Keratinocyte (primary cell): ENCODE data around the gene GFY. TPM values are rescaled to one million over a fixed set of nuclear protein-coding genes. Genes with fewer than 3 reads are reported as not detected.

Experiments used
- DNase-seq: peaks from one replicate; pipeline ENCODE4 v3.0.0-alpha.2; 2011; ENCODE audit warnings: low read depth, missing footprints, low spot score
- FAIRE-seq: peaks from 2 replicates; lab custom pipeline; 2011; peaks lifted over from hg19 to GRCh38; lab: Jason Lieb, UNC
- H2AFZ ChIP-seq: 2 replicates; pipeline ENCODE4 v1.6.0; 2012; ENCODE audit warnings: low read length, control low read depth, inconsistent platforms; ENCODE audit not compliant: control insufficient read depth
- H3K27ac ChIP-seq: 2 replicates; pipeline ENCODE4 v1.5.1; 2011; ENCODE audit warnings: low read length; ENCODE audit not compliant: control insufficient read depth, insufficient read depth
- H3K27me3 ChIP-seq: 3 replicates; pipeline ENCODE4 v1.6.0; 2011; ENCODE audit warnings: low read length; ENCODE audit not compliant: control insufficient read depth, insufficient read depth; ENCODE audit errors: extremely low read depth
- H3K36me3 ChIP-seq, 2 experiments: 2 replicates in 1 of 2; 3 replicates in 1 of 2; pipeline ENCODE4 v1.5.1; 2011; ENCODE audit warnings: low read length in 2 of 2, mild to moderate bottlenecking in 1 of 2; ENCODE audit not compliant: control insufficient read depth in 2 of 2, insufficient read depth in 2 of 2; ENCODE audit errors: extremely low read depth in 1 of 2
- H3K4me1 ChIP-seq: 3 replicates; pipeline ENCODE4 v1.5.1; 2011; ENCODE audit warnings: low read length; ENCODE audit not compliant: control insufficient read depth, insufficient read depth; ENCODE audit errors: extremely low read depth
- H3K4me2 ChIP-seq: 3 replicates; pipeline ENCODE4 v1.6.0; 2011; ENCODE audit warnings: low read depth, low read length; ENCODE audit not compliant: control insufficient read depth, insufficient read depth; ENCODE audit errors: extremely low read depth
- H3K4me3 ChIP-seq, 3 experiments: fragments of 200-600 bp in 1 of 3; sonication (generic) in 1 of 3; 2 replicates in 2 of 3; 3 replicates in 1 of 3; pipeline ENCODE4 v1.5.1; 2011 to 2016; ENCODE audit warnings: low read length in 3 of 3, mild to moderate bottlenecking in 3 of 3, control low read depth in 2 of 3, inconsistent platforms in 1 of 3, low read depth in 1 of 3, mixed read lengths in 1 of 3, mixed run types in 1 of 3, moderate library complexity in 1 of 3; ENCODE audit not compliant: control insufficient read depth in 2 of 3, insufficient read depth in 2 of 3; ENCODE audit errors: extremely low read depth in 1 of 3
- H3K79me2 ChIP-seq: 2 replicates; pipeline ENCODE4 v1.6.0; 2012; ENCODE audit warnings: low read length; ENCODE audit not compliant: control insufficient read depth, insufficient read depth
- H3K9ac ChIP-seq: 3 replicates; pipeline ENCODE4 v1.6.0; 2011; ENCODE audit warnings: low read length; ENCODE audit not compliant: control insufficient read depth, insufficient read depth; ENCODE audit errors: extremely low read depth
- H3K9me1 ChIP-seq: 3 replicates; pipeline ENCODE4 v1.6.0; 2011; ENCODE audit warnings: low read length; ENCODE audit not compliant: control insufficient read depth, insufficient read depth; ENCODE audit errors: extremely low read depth
- H3K9me3 ChIP-seq: 2 replicates; pipeline ENCODE4 v1.5.1; 2012; ENCODE audit warnings: low read depth, low read length; ENCODE audit not compliant: control insufficient read depth
- H4K20me1 ChIP-seq: 3 replicates; pipeline ENCODE4 v1.6.0; 2011; ENCODE audit warnings: low read length; ENCODE audit not compliant: control insufficient read depth, insufficient read depth; ENCODE audit errors: extremely low read depth
- CTCF ChIP-seq, 3 experiments: IDR thresholded peaks in 1 of 3; conservative IDR thresholded peaks in 1 of 3; optimal IDR thresholded peaks in 1 of 3; 2 replicates in 2 of 3; 3 replicates in 1 of 3; pipeline versions ENCODE3 to v1.5.1; 2011; ENCODE audit warnings: low read length in 3 of 3, mild to moderate bottlenecking in 3 of 3, moderate library complexity in 2 of 3, control low read depth in 1 of 3, inconsistent platforms in 1 of 3; ENCODE audit not compliant: insufficient read depth in 2 of 3; ENCODE audit errors: extremely low read depth in 1 of 3
- EZH2 ChIP-seq: IDR thresholded peaks from one replicate; pipeline ENCODE4 v1.6.1; 2012; ENCODE audit warnings: inconsistent platforms, mild to moderate bottlenecking, low read length, moderate library complexity
- dilution Hi-C: fragments of 300-500 bp; cut with MboI; formaldehyde crosslinking; loops from one replicate; pipeline ENCODE4 v1.7.0; 2020; ENCODE audit warnings: low sequenced_read_pairs; ENCODE audit not compliant: extremely low pct_ligation_motif_present
- polyA plus RNA-seq, 5 experiments: library from polyadenylated mRNA; depleted of rRNA in 3 of 5; stranded (reverse) in 3 of 5; stranded (forward) in 1 of 5; unstranded in 1 of 5; fragments of >200 nt; gene quantifications; 1 replicate in 1 of 5; 2 replicates in 3 of 5; 3 replicates in 1 of 5; pipeline versions ENCODE4 v1.2.1 to v1.2.3, GENCODE V29; 2011 to 2012; ENCODE audit warnings: missing spikeins in 2 of 5, low read depth in 1 of 5, low replicate concordance in 1 of 5

Gene GFY
- polyA plus RNA-seq, 1 donor (not counting 4 experiments of a cell fraction or from before 2014, with no cell fraction given) = not detected

GRCh38 chr19:49465371-49465770, 40.2 kb downstream of the GFY start:
- FAIRE-seq (no peak), DNase-seq (no peak)
- Histone ChIP-seq H3K27ac (no peak overlapping the region), H3K9me3 (no peaks in the 10 kb centered on the region), H3K9ac (no peak overlapping the region), H3K36me3 (peaks cover 0 to 2% of the 10 kb centered on the region in 2 experiments), H3K27me3 (no peaks in the 10 kb centered on the region), H3K4me3 (no peak overlapping the region), H3K9me1 (no peaks in the 10 kb centered on the region), H4K20me1 (no peaks in the 10 kb centered on the region), H3K79me2 (no peaks in the 10 kb centered on the region), H3K4me2 (no peak overlapping the region), H2AFZ (no peak overlapping the region), H3K4me1 (peaks cover 15% of the 10 kb centered on the region)
- TF ChIP-seq EZH2 (no peak), CTCF (optimal IDR thresholded peaks at IDR 0.05 in 1 of 3, IDR thresholded peaks at IDR 0.05 in 1 of 3, conservative IDR thresholded peaks at IDR 0.05 in 1 of 3; ENCODE audit: extremely low read depth in 1 of 3, insufficient read depth in 2 of 3, low read length in 3 of 3) (no peak)
- dilution Hi-C loops = no loop called here

GRCh38 chr19:49468199-49468598, 43.0 kb downstream of the GFY start:
- Histone ChIP-seq H3K4me1 (peaks cover 15% of the 10 kb centered on the region), H3K9ac (peak overlapping the region; percentile 47), H3K9me1 (no peaks in the 10 kb centered on the region), H3K4me3 (peak overlapping the region in 2 of 3 experiments; percentile 12 to 25), H3K79me2 (no peaks in the 10 kb centered on the region), H3K9me3 (no peaks in the 10 kb centered on the region), H3K36me3 (peaks cover 0 to 2% of the 10 kb centered on the region in 2 experiments), H3K27me3 (no peaks in the 10 kb centered on the region), H2AFZ (peak overlapping the region; percentile 73), H4K20me1 (no peaks in the 10 kb centered on the region), H3K27ac (peak overlapping the region; percentile 69), H3K4me2 (peak overlapping the region; percentile 73)
- FAIRE-seq (peak; percentile 87), DNase-seq (peak; percentile 59)
- peak in 1 of 3 experiments; percentile 30 for TF ChIP-seq CTCF (optimal IDR thresholded peaks at IDR 0.05 in 1 of 3, IDR thresholded peaks at IDR 0.05 in 1 of 3, conservative IDR thresholded peaks at IDR 0.05 in 1 of 3; ENCODE audit: extremely low read depth in 1 of 3, insufficient read depth in 2 of 3, low read length in 3 of 3)
- TF ChIP-seq EZH2 = no peak
- dilution Hi-C loops = no loop called here
